Mesenchymal stem cell (in vitro differentiated cells and primary cell): ENCODE measurements around the gene GART.

Experiments used
- DNase-seq: peaks from one replicate; pipeline ENCODE4 v3.0.0-alpha.2; 2013
- H2AFZ ChIP-seq: one replicate; pipeline ENCODE4 v1.6.1; 2013; ENCODE audit warnings: low read depth, mild to moderate bottlenecking, control low read depth, inconsistent platforms, low read length, moderate library complexity
- H2AK5ac ChIP-seq: 2 replicates; pipeline ENCODE4 v1.6.1; 2013; ENCODE audit warnings: low read length, moderate library complexity, mild to moderate bottlenecking, inconsistent platforms; ENCODE audit not compliant: severe bottlenecking
- H2BK120ac ChIP-seq: one replicate; pipeline ENCODE4 v1.6.1; 2013; ENCODE audit warnings: low read depth, mild to moderate bottlenecking, inconsistent platforms, low read length, moderate library complexity
- H2BK12ac ChIP-seq, 2 experiments: one replicate each; pipeline ENCODE4 v1.6.1; 2013; ENCODE audit warnings: inconsistent platforms in 2 of 2, low read length in 2 of 2, mild to moderate bottlenecking in 2 of 2, moderate library complexity in 2 of 2, control low read depth in 1 of 2
- H2BK15ac ChIP-seq: one replicate; pipeline ENCODE4 v1.6.1; 2013; ENCODE audit warnings: mild to moderate bottlenecking, low read depth, inconsistent platforms; ENCODE audit not compliant: poor library complexity, severe bottlenecking
- H2BK5ac ChIP-seq: 2 replicates; pipeline ENCODE4 v1.6.1; 2013; ENCODE audit warnings: low read depth, mild to moderate bottlenecking, low read length, control low read depth, inconsistent platforms; ENCODE audit not compliant: poor library complexity, severe bottlenecking
- H3K14ac ChIP-seq, 2 experiments: one replicate each; pipeline ENCODE4 v1.6.1; 2013; ENCODE audit warnings: inconsistent platforms in 2 of 2, low read length in 2 of 2, control low read depth in 1 of 2, mild to moderate bottlenecking in 1 of 2, moderate library complexity in 1 of 2
- H3K18ac ChIP-seq, 2 experiments: one replicate each; pipeline ENCODE4 v1.6.1; 2013; ENCODE audit warnings: inconsistent platforms in 2 of 2, low read length in 2 of 2, control low read depth in 1 of 2, low read depth in 1 of 2, mild to moderate bottlenecking in 1 of 2
- H3K23ac ChIP-seq, 2 experiments: one replicate each; pipeline ENCODE4 v1.6.1; 2013; ENCODE audit warnings: inconsistent platforms in 2 of 2, low read length in 2 of 2, mild to moderate bottlenecking in 2 of 2, moderate library complexity in 2 of 2, control low read depth in 1 of 2
- H3K27ac ChIP-seq: 2 replicates; pipeline ENCODE4 v1.5.1; 2013; ENCODE audit warnings: mild to moderate bottlenecking, moderate library complexity, low read length, control low read depth, inconsistent platforms; ENCODE audit not compliant: poor library complexity, severe bottlenecking
- H3K27me3 ChIP-seq, 2 experiments: 2 replicates each; pipeline versions ENCODE4 v1.6.1 to v1.7.0; 2013; ENCODE audit warnings: low read length in 2 of 2, mild to moderate bottlenecking in 2 of 2, moderate library complexity in 2 of 2, control low read depth in 1 of 2, inconsistent platforms in 1 of 2; ENCODE audit not compliant: control insufficient read depth in 1 of 2, insufficient read depth in 1 of 2
- H3K36me3 ChIP-seq, 2 experiments: 2 replicates each; pipeline versions ENCODE4 v1.6.1 to v1.7.0; 2013; ENCODE audit warnings: low read length in 2 of 2, control low read depth in 1 of 2, inconsistent platforms in 1 of 2, low read depth in 1 of 2, mild to moderate bottlenecking in 1 of 2; ENCODE audit not compliant: insufficient read depth in 2 of 2, control insufficient read depth in 1 of 2
- H3K4ac ChIP-seq, 2 experiments: one replicate each; pipeline ENCODE4 v1.6.1; 2013; ENCODE audit warnings: inconsistent platforms in 2 of 2, low read length in 2 of 2, mild to moderate bottlenecking in 2 of 2, moderate library complexity in 2 of 2, control low read depth in 1 of 2, low read depth in 1 of 2
- H3K4me1 ChIP-seq: 2 replicates; pipeline ENCODE4 v1.6.1; 2013; ENCODE audit warnings: low read depth, low read length, control low read depth; ENCODE audit not compliant: control insufficient read depth, insufficient read depth
- H3K4me2 ChIP-seq: 2 replicates; pipeline ENCODE4 v1.6.1; 2013; ENCODE audit warnings: low read length, mild to moderate bottlenecking, inconsistent platforms; ENCODE audit not compliant: poor library complexity, severe bottlenecking
- H3K4me3 ChIP-seq, 2 experiments: 2 replicates each; pipeline versions ENCODE4 v1.5.1 to v1.7.0; 2013; ENCODE audit warnings: low read length in 2 of 2, mild to moderate bottlenecking in 2 of 2, control low read depth in 1 of 2, low read depth in 1 of 2; ENCODE audit not compliant: insufficient read depth in 1 of 2
- H3K79me1 ChIP-seq: replicated peaks from 2 replicates; pipeline ENCODE4 v1.6.1; 2013; ENCODE audit warnings: mild to moderate bottlenecking, control low read depth, low read length, inconsistent platforms; ENCODE audit not compliant: poor library complexity, severe bottlenecking
- H3K9ac ChIP-seq: 2 replicates; pipeline ENCODE4 v1.7.0; 2013; ENCODE audit warnings: mild to moderate bottlenecking, low read length, moderate library complexity
- H3K9me3 ChIP-seq: 2 replicates; pipeline ENCODE4 v1.7.0; 2013; ENCODE audit warnings: mild to moderate bottlenecking, low read length; ENCODE audit not compliant: control insufficient read depth
- H4K8ac ChIP-seq: one replicate; pipeline ENCODE4 v1.6.1; 2013; ENCODE audit warnings: inconsistent platforms, mild to moderate bottlenecking, low read length, moderate library complexity
- H4K91ac ChIP-seq: one replicate; pipeline ENCODE4 v1.6.1; 2013; ENCODE audit warnings: mild to moderate bottlenecking, low read length, inconsistent platforms
- WGBS: methylation state at CpG from one replicate; pipeline ENCODE4 v1.1.7; 2013; ENCODE audit warnings: mixed read lengths; 5-methylcytosine and 5-hydroxymethylcytosine counted together

Gene GART

GRCh38 chr21:33541105-33541711 is 709 bp downstream of the GART start:
- DNase-seq = peak; percentile 63
- H3K4me2 ChIP-seq = peak overlapping the region; percentile 82
- H3K4ac ChIP-seq = peak overlapping the region in 1 of 2 experiments; percentile 95
- no peaks in the 10 kb centered on the region for H3K27me3 ChIP-seq
- H2BK120ac ChIP-seq = no peak overlapping the region
- WGBS = 66% methylated on average over 14 of the region's 19 CpGs
- no peak overlapping the region for H2AFZ ChIP-seq
- peaks cover 6% of the 10 kb centered on the region for H3K79me1 ChIP-seq
- no peak overlapping the region for H3K23ac ChIP-seq
- H3K9me3 ChIP-seq = no peaks in the 10 kb centered on the region
- H3K4me3 ChIP-seq = peak overlapping the region; percentile 59 to 98
- no peak overlapping the region for H2BK12ac ChIP-seq
- no peak overlapping the region for H2AK5ac ChIP-seq
- no peak overlapping the region for H2BK5ac ChIP-seq
- no peak overlapping the region for H2BK15ac ChIP-seq
- H3K27ac ChIP-seq = peak overlapping the region; percentile 79
- peaks cover 3% of the 10 kb centered on the region for H3K4me1 ChIP-seq
- H3K18ac ChIP-seq = peak overlapping the region in 1 of 2 experiments; percentile 72
- peak overlapping the region; percentile 100 for H3K9ac ChIP-seq
- H4K91ac ChIP-seq = no peak overlapping the region
- H3K36me3 ChIP-seq = peaks cover 7 to 32% of the 10 kb centered on the region in 2 experiments
- no peak overlapping the region for H4K8ac ChIP-seq
- H3K14ac ChIP-seq = no peak overlapping the region

- Histone ChIP-seq H3K36me3 (peaks cover 10 to 35% of the 10 kb centered on the region in 2 experiments), H3K27me3 (no peaks in the 10 kb centered on the region), H3K9me3 (no peaks in the 10 kb centered on the region), H3K23ac (no peak overlapping the region), H3K18ac (no peak overlapping the region), H3K4ac (no peak overlapping the region), H3K14ac (no peak overlapping the region), H4K8ac (no peak overlapping the region), H3K4me1 (peaks cover 3% of the 10 kb centered on the region), H3K79me1 (peaks cover 11% of the 10 kb centered on the region), H2BK5ac (no peak overlapping the region), H2BK120ac (no peak overlapping the region), H2BK15ac (no peak overlapping the region), H3K9ac (peak overlapping the region; percentile 100), H2AFZ (no peak overlapping the region), H4K91ac (no peak overlapping the region), H3K27ac (no peak overlapping the region), H3K4me2 (peak overlapping the region; percentile 45), H2AK5ac (no peak overlapping the region), H3K4me3 (peak overlapping the region in 1 of 2 experiments; percentile 98), H2BK12ac (no peak overlapping the region)
- DNase-seq = no peak
- 70% methylated on average over 1 of the region's 3 CpGs for whole genome bisulfite sequencing
Measured at GRCh38 chr21:33540711-33541104, 1.2 kb downstream of the GART start.

GRCh38 chr21:33539616-33540015 is 2.3 kb downstream of the GART start:
- Histone ChIP-seq H3K18ac (no peak overlapping the region), H4K8ac (no peak overlapping the region), H3K9ac (peak overlapping the region; percentile 100), H3K4me1 (peaks cover 3% of the 10 kb centered on the region), H3K23ac (no peak overlapping the region), H2AK5ac (no peak overlapping the region), H3K27me3 (no peaks in the 10 kb centered on the region), H2BK15ac (no peak overlapping the region), H3K14ac (no peak overlapping the region), H3K27ac (no peak overlapping the region), H3K9me3 (no peaks in the 10 kb centered on the region), H2AFZ (no peak overlapping the region), H2BK12ac (no peak overlapping the region), H2BK120ac (no peak overlapping the region), H3K79me1 (peaks cover 12% of the 10 kb centered on the region), H3K4ac (no peak overlapping the region), H2BK5ac (no peak overlapping the region), H3K4me3 (no peak overlapping the region), H3K36me3 (peaks cover 13 to 46% of the 10 kb centered on the region in 2 experiments), H3K4me2 (no peak overlapping the region), H4K91ac (no peak overlapping the region)
- DNase-seq = no peak
- 100% methylated on average over 2 of the region's 4 CpGs for WGBS

- peaks cover 27 to 67% of the 10 kb centered on the region in 2 experiments for H3K36me3 ChIP-seq
- no peak overlapping the region for H2AK5ac ChIP-seq
Measured at GRCh38 chr21:33537212-33537611, 4.7 kb downstream of the GART start.

More at GRCh38 chr21:33537212-33537611, 4.7 kb downstream of the GART start:
- Histone ChIP-seq H3K79me1 (peaks cover 24% of the 10 kb centered on the region), H2BK15ac (no peak overlapping the region), H3K27ac (no peak overlapping the region), H4K91ac (no peak overlapping the region), H3K4me1 (peaks cover 3% of the 10 kb centered on the region), H3K14ac (no peak overlapping the region), H3K4ac (no peak overlapping the region), H4K8ac (no peak overlapping the region), H3K4me2 (no peak overlapping the region), H2AFZ (no peak overlapping the region), H3K27me3 (no peaks in the 10 kb centered on the region), H2BK5ac (no peak overlapping the region), H2BK12ac (no peak overlapping the region), H2BK120ac (no peak overlapping the region), H3K23ac (no peak overlapping the region), H3K9me3 (no peaks in the 10 kb centered on the region), H3K9ac (no peak overlapping the region), H3K18ac (no peak overlapping the region), H3K4me3 (no peak overlapping the region)
- WGBS = no CpG with 5 or more reads among the region's 2 CpGs
- DNase-seq = no peak
